CD4-positive, alpha-beta T cell (primary cell): Measurements from ENCODE around the gene PIAS1. TPM values are rescaled to one million over a fixed set of nuclear protein-coding genes. Genes with fewer than 3 reads are reported as not detected.

ENCODE experiments used
- ATAC-seq: fragments of 200-7000 bp; cut with Tn5 transposase; one replicate; pipeline ENCODE4 v1.10.0; 2022; ENCODE audit warnings: mild to moderate bottlenecking; ENCODE audit not compliant: poor library complexity
- CTCF ChIA-PET: fragments of 350-600 bp; sonication (Branson Sonifier 250); formaldehyde crosslinking; loops from one replicate; lab custom pipeline; 2021; ENCODE audit warnings: antibody characterized with exemption, inconsistent platforms; lab: Charles Lee
- POLR2A ChIA-PET: fragments of 350-600 bp; sonication (Branson Sonifier 250); formaldehyde crosslinking; loops from one replicate; lab custom pipeline; 2021; ENCODE audit warnings: antibody characterized with exemption, inconsistent platforms; lab: Charles Lee
- DNase-seq, 14 experiments: peaks; one replicate each; pipeline ENCODE4 v3.0.0-alpha.2; 2013 to 2020; ENCODE audit warnings: mixed read lengths in 2 of 14
- H3K27ac ChIP-seq, 2 donors: one replicate each; pipeline versions ENCODE4 v1.5.1 to v1.7.0; 2013; ENCODE audit warnings: low read length in 2 of 2, low read depth in 1 of 2, mild to moderate bottlenecking in 1 of 2
- H3K27me3 ChIP-seq, 2 experiments: 1 replicate in 1 of 2; 2 replicates in 1 of 2; pipeline versions ENCODE4 v1.6.1 to v1.7.0; 2013; ENCODE audit warnings: low read length in 2 of 2, control low read depth in 1 of 2, mild to moderate bottlenecking in 1 of 2, moderate library complexity in 1 of 2; ENCODE audit not compliant: insufficient read depth in 2 of 2, control insufficient read depth in 1 of 2
- H3K36me3 ChIP-seq: one replicate; pipeline ENCODE4 v1.6.1; 2013; ENCODE audit warnings: low read length, control low read depth; ENCODE audit not compliant: insufficient read depth
- H3K4me1 ChIP-seq: one replicate; pipeline ENCODE4 v1.6.1; 2013; ENCODE audit warnings: low read length, control low read depth; ENCODE audit not compliant: insufficient read depth
- H3K4me3 ChIP-seq: one replicate; pipeline ENCODE4 v1.5.1; 2013; ENCODE audit warnings: mild to moderate bottlenecking, low read length, moderate library complexity
- H3K9me3 ChIP-seq, 2 experiments: 1 replicate in 1 of 2; 2 replicates in 1 of 2; pipeline versions ENCODE4 v1.6.1 to v1.7.0; 2013; ENCODE audit warnings: low read length in 2 of 2, mild to moderate bottlenecking in 2 of 2, control low read depth in 1 of 2, moderate library complexity in 1 of 2; ENCODE audit not compliant: control insufficient read depth in 1 of 2, insufficient read depth in 1 of 2
- H3K27ac Mint-ChIP-seq: one replicate; pipeline ENCODE4 v1.8.0; 2020; ENCODE audit warnings: mixed read lengths
- H3K27me3 Mint-ChIP-seq: one replicate; pipeline ENCODE4 v1.8.0; 2021; ENCODE audit warnings: mixed read lengths
- H3K36me3 Mint-ChIP-seq: one replicate; pipeline ENCODE4 v1.8.0; 2021; ENCODE audit warnings: low read depth, mixed read lengths
- H3K4me1 Mint-ChIP-seq: one replicate; pipeline ENCODE4 v1.8.0; 2021; ENCODE audit warnings: low read depth, mixed read lengths
- H3K4me3 Mint-ChIP-seq: one replicate; pipeline ENCODE4 v1.8.0; 2020; ENCODE audit warnings: mild to moderate bottlenecking, mixed read lengths
- H3K9me3 Mint-ChIP-seq: one replicate; pipeline ENCODE4 v1.8.0; 2020; ENCODE audit warnings: mixed read lengths
- intact Hi-C, 2 experiments: fragments of 100-400 bp; cut with DNase I in 1 of 2; cut with micrococcal nuclease in 1 of 2; formaldehyde crosslinking; loops; one replicate each; pipeline versions ENCODE4 v1.15.1 to v1.9.0; 2023 to 2025; cut with DNase I, micrococcal nuclease
- total RNA-seq, 174 experiments: library from RNA in 2 of 174; stranded (reverse) in 2 of 174; gene quantifications; one replicate each; pipeline ENCODE4 v1.2.3 and lab custom pipeline; 2021 to 2026
- TF ChIP-seq, protein P1 (sequence below): fragments of 200-600 bp; IDR thresholded peaks from one replicate; pipeline ENCODE4 v1.8.0; 2022; ENCODE audit warnings: antibody characterized with exemption, mild to moderate bottlenecking

The PIAS1 gene
- total RNA-seq, 2 experiments from 2014 or later = 73.1 to 74.8 TPM

DNA sequence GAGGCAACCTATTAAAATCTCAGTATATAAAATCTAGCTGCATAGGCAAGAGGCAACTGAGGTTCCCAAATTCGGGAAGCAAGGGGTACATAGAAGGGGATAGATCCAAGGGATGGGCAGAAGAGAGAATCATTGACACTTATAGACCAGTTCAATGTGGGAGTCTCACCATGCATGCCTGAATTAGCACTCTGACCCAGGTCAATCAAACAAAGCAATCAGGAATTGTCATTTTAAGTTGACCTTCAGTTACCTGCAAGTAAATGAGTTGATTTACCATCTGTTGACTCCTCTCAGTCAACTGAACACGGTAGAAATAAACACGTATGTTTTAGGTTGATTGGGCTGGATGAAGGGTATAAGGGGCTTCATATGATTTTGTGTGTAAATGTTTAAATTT is 33.4 kb upstream of the PIAS1 start:
- no peaks in the 10 kb centered on the region for H3K4me1 Mint-ChIP-seq
- TF ChIP-seq, protein P1, sequence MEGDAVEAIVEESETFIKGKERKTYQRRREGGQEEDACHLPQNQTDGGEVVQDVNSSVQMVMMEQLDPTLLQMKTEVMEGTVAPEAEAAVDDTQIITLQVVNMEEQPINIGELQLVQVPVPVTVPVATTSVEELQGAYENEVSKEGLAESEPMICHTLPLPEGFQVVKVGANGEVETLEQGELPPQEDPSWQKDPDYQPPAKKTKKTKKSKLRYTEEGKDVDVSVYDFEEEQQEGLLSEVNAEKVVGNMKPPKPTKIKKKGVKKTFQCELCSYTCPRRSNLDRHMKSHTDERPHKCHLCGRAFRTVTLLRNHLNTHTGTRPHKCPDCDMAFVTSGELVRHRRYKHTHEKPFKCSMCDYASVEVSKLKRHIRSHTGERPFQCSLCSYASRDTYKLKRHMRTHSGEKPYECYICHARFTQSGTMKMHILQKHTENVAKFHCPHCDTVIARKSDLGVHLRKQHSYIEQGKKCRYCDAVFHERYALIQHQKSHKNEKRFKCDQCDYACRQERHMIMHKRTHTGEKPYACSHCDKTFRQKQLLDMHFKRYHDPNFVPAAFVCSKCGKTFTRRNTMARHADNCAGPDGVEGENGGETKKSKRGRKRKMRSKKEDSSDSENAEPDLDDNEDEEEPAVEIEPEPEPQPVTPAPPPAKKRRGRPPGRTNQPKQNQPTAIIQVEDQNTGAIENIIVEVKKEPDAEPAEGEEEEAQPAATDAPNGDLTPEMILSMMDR = no peak
- intact Hi-C loops = no loop called here
- Histone ChIP-seq H3K9me3 (no peaks in the 10 kb centered on the region), H3K27me3 (no peaks in the 10 kb centered on the region), H3K4me3 (no peak overlapping the region), H3K36me3 (no peaks in the 10 kb centered on the region), H3K27ac (no peak overlapping the region), H3K4me1 (no peaks in the 10 kb centered on the region)
- DNase-seq (no peak), ATAC-seq (no peak)
- no peaks in the 10 kb centered on the region for H3K36me3 Mint-ChIP-seq
- H3K27ac Mint-ChIP-seq = no peak overlapping the region
- ChIA-PET POLR2A (no interaction called here), CTCF (no interaction called here)
- no peaks in the 10 kb centered on the region for H3K27me3 Mint-ChIP-seq
- no peaks in the 10 kb centered on the region for H3K9me3 Mint-ChIP-seq
- no peak overlapping the region for H3K4me3 Mint-ChIP-seq

DNA sequence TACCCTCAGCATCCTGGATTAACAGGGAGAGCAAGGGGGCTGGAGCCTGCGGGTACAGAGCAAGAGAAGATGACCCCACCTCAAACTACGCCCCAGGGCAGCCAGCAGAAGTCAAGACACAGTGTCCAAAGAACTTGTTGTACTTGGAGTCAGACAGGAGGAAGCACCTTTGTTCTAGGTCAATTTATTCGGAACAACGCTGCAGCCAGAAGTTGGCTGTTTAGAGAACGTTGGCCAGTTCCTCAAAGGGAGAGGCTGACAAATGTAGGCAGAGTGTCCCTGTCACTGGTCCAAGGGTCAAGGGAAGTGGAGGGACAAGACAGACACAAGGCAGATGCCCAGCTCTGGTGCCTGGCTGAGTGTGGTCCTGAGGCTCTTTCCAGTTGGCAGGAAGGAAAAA is 32.1 kb upstream of the PIAS1 start:
- no peaks in the 10 kb centered on the region for H3K9me3 ChIP-seq
- ATAC-seq = no peak
- TF ChIP-seq, protein P1 = no peak
- CTCF ChIA-PET = no interaction called here
- Mint-ChIP-seq H3K4me3 (no peak overlapping the region), H3K9me3 (no peaks in the 10 kb centered on the region), H3K27me3 (no peaks in the 10 kb centered on the region), H3K36me3 (no peaks in the 10 kb centered on the region), H3K4me1 (no peaks in the 10 kb centered on the region), H3K27ac (no peak overlapping the region)
- POLR2A ChIA-PET = no interaction called here
- H3K4me3 ChIP-seq = no peak overlapping the region
- H3K36me3 ChIP-seq = no peaks in the 10 kb centered on the region
- no peak overlapping the region for H3K27ac ChIP-seq
- DNase-seq = no peak
- intact Hi-C loops = no loop called here
- H3K4me1 ChIP-seq = no peaks in the 10 kb centered on the region
- H3K27me3 ChIP-seq = no peaks in the 10 kb centered on the region

DNA sequence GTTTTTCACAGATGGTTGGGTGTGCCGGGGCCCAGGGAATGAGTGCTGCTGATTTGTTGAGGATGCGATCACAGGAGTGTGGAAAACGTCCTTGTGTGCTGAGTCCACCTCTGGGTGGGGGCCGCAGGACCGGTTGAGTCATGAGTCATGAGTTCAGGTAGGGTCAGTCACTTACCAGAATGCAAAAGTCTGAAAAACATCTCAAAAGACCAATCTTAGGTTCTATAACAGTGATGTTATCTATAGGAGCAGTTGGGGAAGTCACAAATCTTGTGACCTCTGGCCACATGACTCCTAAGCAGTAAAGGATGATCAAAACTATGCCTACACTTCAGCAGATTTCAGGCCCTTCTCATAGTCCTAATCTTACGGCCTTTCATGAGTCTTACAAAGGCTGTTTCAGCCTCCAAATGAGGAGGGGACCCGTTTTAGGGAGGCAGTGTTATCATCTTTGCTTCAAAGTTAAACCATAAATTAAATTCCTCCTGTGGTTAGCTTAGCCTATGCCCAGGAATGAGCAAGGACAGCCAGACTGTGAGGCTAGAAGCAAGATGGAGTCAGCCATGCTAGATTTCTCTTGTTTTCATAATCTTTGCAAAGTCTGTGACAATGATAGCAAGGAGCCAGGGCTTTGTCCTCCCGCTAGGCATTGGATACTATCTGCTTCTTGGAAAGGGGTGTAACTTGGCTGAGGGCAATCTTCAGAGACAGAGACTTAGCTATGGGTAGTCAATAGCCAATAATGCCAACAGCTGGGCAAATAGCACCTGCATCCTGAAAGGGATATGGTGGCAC is 30.6 kb upstream of the PIAS1 start:
- TF ChIP-seq, protein P1 = no peak
- H3K27me3 Mint-ChIP-seq = no peaks in the 10 kb centered on the region

More for the DNA sequence above, 30.6 kb upstream of the PIAS1 start:
- Mint-ChIP-seq H3K4me1 (no peaks in the 10 kb centered on the region), H3K27ac (no peak overlapping the region), H3K36me3 (no peaks in the 10 kb centered on the region), H3K9me3 (no peaks in the 10 kb centered on the region), H3K4me3 (no peak overlapping the region)
- Histone ChIP-seq H3K9me3 (no peaks in the 10 kb centered on the region), H3K36me3 (no peaks in the 10 kb centered on the region), H3K27ac (no peak overlapping the region), H3K4me1 (no peaks in the 10 kb centered on the region), H3K4me3 (no peak overlapping the region), H3K27me3 (no peaks in the 10 kb centered on the region)
- DNase-seq = no peak
- no peak for ATAC-seq
- POLR2A ChIA-PET = no interaction called here
- CTCF ChIA-PET = interaction anchor here (0.7 kb wide), 1 partner anchor 108 kb away, joined by 3 read pairs; no protein-coding TSS in a partner anchor
- intact Hi-C loops = no loop called here
